GM18909 (cell line): ENCODE data around the gene HS3ST3A1.

Experiments
- ATAC-seq: cut with Tn5 transposase; IDR thresholded peaks from one replicate; pipeline ENCODE4 v1.9.1; 2021; ENCODE audit warnings: mild to moderate bottlenecking; ENCODE audit not compliant: unreplicated experiment, poor library complexity

HS3ST3A1 gene

GRCh38 chr17:13541032-13541480, 60.7 kb downstream of the HS3ST3A1 start:
- no peak for ATAC-seq

- no peak for ATAC-seq
Measured at GRCh38 chr17:13540546-13540945, 61.2 kb downstream of the HS3ST3A1 start.

GRCh38 chr17:13539421-13539820, 62.3 kb downstream of the HS3ST3A1 start:
- ATAC-seq = no peak

- no peak for ATAC-seq
Measured at GRCh38 chr17:13538841-13539411, 62.8 kb downstream of the HS3ST3A1 start.

GRCh38 chr17:13537871-13538643, 63.7 kb downstream of the HS3ST3A1 start:
- ATAC-seq = no peak

GRCh38 chr17:13537167-13537731, 64.5 kb downstream of the HS3ST3A1 start:
- no peak for ATAC-seq

GRCh38 chr17:13534946-13535345, 66.8 kb downstream of the HS3ST3A1 start:
- ATAC-seq = no peak

- ATAC-seq = no peak
Measured at GRCh38 chr17:13531721-13532120, 70.0 kb downstream of the HS3ST3A1 start.

- ATAC-seq = no peak
Measured at GRCh38 chr17:13525876-13526275, 75.9 kb downstream of the HS3ST3A1 start.

GRCh38 chr17:13523164-13523563, 78.6 kb downstream of the HS3ST3A1 start:
- no peak for ATAC-seq

- ATAC-seq = no peak
Measured at GRCh38 chr17:13522749-13523148, 79.0 kb downstream of the HS3ST3A1 start.

- ATAC-seq = no peak
Measured at GRCh38 chr17:13521784-13522183, 79.9 kb downstream of the HS3ST3A1 start.

- ATAC-seq = no peak
Measured at GRCh38 chr17:13520899-13521572, 80.7 kb downstream of the HS3ST3A1 start.

GRCh38 chr17:13518261-13519000, 83.3 kb downstream of the HS3ST3A1 start:
- ATAC-seq = no peak

GRCh38 chr17:13513039-13513405, 88.7 kb downstream of the HS3ST3A1 start:
- ATAC-seq = no peak

GRCh38 chr17:13510062-13510461, 91.7 kb downstream of the HS3ST3A1 start:
- ATAC-seq = no peak

GRCh38 chr17:13509527-13509926, 92.2 kb downstream of the HS3ST3A1 start:
- ATAC-seq = no peak

- ATAC-seq = no peak
Measured at GRCh38 chr17:13508896-13509295, 92.8 kb downstream of the HS3ST3A1 start.

- no peak for ATAC-seq
Measured at GRCh38 chr17:13503526-13503925, 98.2 kb downstream of the HS3ST3A1 start.

GRCh38 chr17:13502263-13502662, 99.5 kb downstream of the HS3ST3A1 start:
- ATAC-seq = no peak
